H1 (cell line): ENCODE data around the gene C19orf85. TPM values are rescaled to one million over a fixed set of nuclear protein-coding genes. Genes with fewer than 3 reads are reported as not detected.

Source experiments
- BCL11A ChIP-seq, 2 experiments: IDR thresholded peaks; one replicate each; pipeline ENCODE4 v1.6.1; 2011; ENCODE audit warnings: low read depth in 2 of 2, low read length in 2 of 2, mild to moderate bottlenecking in 2 of 2
- CHD1 ChIP-seq: IDR thresholded peaks from 2 replicates; pipeline ENCODE4 v1.6.1; 2012; ENCODE audit warnings: low read depth, low read length, improper control_type of control experiment
- KDM4A ChIP-seq: IDR thresholded peaks from one replicate; pipeline ENCODE4 v1.7.1; 2012; ENCODE audit warnings: low read depth, mild to moderate bottlenecking, moderate library complexity, low read length, inconsistent platforms; ENCODE audit not compliant: severe bottlenecking
- RAD21 ChIP-seq, 2 experiments: IDR thresholded peaks in 1 of 2; conservative IDR thresholded peaks in 1 of 2; 2 replicates each; pipeline ENCODE4 v1.6.1; 2011; ENCODE audit warnings: low read depth in 2 of 2, low read length in 2 of 2, improper control_type of control experiment in 1 of 2, inconsistent platforms in 1 of 2, mild to moderate bottlenecking in 1 of 2, moderate library complexity in 1 of 2
- SP2 ChIP-seq: IDR thresholded peaks from 2 replicates; pipeline ENCODE4 v1.6.1; 2012; ENCODE audit warnings: mild to moderate bottlenecking, low read length, inconsistent platforms
- polyA plus RNA-seq, 7 experiments: library from polyadenylated mRNA; depleted of rRNA in 3 of 7; stranded (reverse) in 5 of 7; unstranded in 2 of 7; fragments of >200 nt in 5 of 7; fragments of 200-250 nt in 2 of 7; gene quantifications; 1 replicate in 5 of 7; 2 replicates in 1 of 7; 4 replicates in 1 of 7; pipeline versions ENCODE4 v1.2.1 to v1.2.3, GENCODE V29; 2011 to 2013; ENCODE audit warnings: missing spikeins in 2 of 7, mixed read lengths in 2 of 7
- total RNA-seq: library from RNA; stranded (reverse); fragmentation: NEBNext Ultra II Directional; extraction: Animal tissue kit (Norgen Biotek cat#: 25700); gene quantifications from 2 replicates; pipeline ENCODE4 v1.2.1, GENCODE V29; 2021

C19orf85 gene
- total and polyA plus RNA-seq, 2 of the 8 experiments (the other 6 are each of a cell fraction or from before 2014, with no cell fraction given), result 2.2 to 3.2 TPM

GRCh38 chr19:55451163-55451964, 13.2 kb downstream of the C19orf85 start (continued):
- TF ChIP-seq SP2 (no peak), CHD1 (no peak), KDM4A (peak; percentile 46), BCL11A (IDR thresholded peaks at IDR 0.05; ENCODE audit: low read depth in 2 of 2, low read length in 2 of 2) (no peak), RAD21 (IDR thresholded peaks at IDR 0.05 in 1 of 2, conservative IDR thresholded peaks at IDR 0.05 in 1 of 2; ENCODE audit: low read depth in 2 of 2, low read length in 2 of 2) (no peak)
